GM19035 (cell line): Measurements from ENCODE around the gene KNG1.
"Not testable (repeated sequence)": the region's sequence is repeated elsewhere in the genome, so short reads cannot be mapped to it uniquely, and the experiment has no call there.

Experiments used
- ATAC-seq: cut with Tn5 transposase; IDR thresholded peaks from one replicate; pipeline ENCODE4 v1.9.1; 2021; ENCODE audit not compliant: unreplicated experiment

The KNG1 gene

DNA sequence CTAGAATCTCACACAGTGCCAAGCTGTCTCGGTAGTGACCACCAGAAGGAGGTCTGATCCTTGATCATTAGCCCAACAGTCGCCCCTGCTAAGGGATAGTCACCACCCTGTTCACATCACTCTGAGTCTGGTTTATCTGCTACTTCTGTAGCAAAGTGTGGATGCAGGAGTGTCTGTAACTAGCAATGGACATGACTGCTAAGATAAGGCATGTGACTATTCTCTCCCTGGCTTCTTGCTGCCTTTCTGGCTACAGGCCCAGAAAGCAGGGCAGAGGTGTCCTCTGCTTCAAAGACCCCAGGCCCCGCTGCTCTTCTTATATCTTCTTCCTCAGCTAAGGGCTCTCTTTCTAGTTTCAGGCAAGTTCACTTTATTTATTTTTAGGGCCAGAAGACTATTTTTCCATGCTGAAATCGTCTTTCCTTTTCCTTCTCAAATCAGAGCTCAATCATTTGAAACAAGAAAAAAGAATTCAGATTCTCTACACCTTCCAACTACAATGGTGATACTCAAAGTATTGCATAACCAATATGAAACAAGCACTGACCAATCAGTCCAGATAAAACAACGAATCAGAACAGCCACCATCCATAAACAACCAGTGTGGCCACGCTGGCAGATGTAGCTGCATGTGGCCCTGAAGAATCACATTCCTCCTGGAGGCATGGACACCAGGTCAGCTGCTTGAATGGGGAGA lies 8.0 kb upstream of the KNG1 start:
- no peak for ATAC-seq

DNA sequence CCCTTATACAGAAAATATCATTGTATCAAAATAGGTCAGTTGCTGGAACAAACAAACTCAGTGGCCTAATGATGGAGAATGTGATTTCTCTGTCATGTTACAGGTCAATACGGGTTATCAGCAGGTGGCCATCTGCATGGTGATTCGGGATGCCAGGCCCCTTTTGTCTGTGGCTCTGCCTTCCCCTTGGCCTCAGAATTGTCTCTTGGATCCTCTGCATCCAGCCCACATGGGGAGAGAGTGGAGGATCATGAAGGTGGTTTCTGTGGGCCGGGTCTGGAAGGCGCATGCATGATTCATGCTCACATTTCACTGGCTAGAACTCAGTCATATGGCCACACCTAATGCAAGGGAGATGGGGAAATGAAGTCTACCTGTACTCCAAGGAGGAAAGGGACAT lies 6.5 kb upstream of the KNG1 start:
- ATAC-seq = not testable (repeated sequence)

- no peak for ATAC-seq
These were observed 3.7 kb upstream of the KNG1 start for GRCh38 chr3:186713499-186713898.

DNA sequence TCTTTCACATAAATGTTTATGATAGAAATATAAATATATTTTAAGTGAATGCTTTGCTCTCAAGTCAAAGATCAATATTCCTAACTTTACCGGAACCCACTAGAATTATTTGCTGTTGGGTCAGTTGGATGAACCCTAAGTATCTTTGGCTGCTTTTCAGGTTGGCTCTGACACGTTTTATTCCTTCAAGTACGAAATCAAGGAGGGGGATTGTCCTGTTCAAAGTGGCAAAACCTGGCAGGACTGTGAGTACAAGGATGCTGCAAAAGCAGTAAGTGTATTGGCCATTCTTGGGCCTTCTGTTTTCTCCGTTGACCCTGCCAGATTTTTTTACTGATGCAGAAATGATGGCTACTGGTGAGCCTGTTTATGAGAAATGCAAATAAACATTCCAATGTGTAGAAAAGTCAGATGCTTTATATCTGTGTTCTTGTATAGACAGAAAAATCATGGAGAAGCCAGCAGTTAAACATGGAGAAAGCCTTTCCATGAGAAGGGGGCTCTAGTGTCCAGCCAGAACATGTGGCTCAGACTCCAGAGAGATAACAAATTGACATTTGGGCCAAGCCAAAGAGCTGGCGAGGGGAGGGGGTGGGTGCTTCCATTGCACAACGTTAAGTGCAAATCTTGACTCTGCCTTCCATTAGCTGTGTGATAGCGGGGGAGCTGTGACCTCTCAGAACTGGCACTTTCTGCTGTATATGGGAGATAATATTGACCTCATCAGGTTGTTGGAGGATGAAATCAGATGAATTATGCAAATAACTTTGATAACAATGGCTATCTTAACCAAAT lies 3.0 kb downstream of the KNG1 start:
- no peak for ATAC-seq

- ATAC-seq = no peak
These were observed 5.3 kb downstream of the KNG1 start for GRCh38 chr3:186722457-186722856.

GRCh38 chr3:186724911-186725310 lies 7.8 kb downstream of the KNG1 start:
- no peak for ATAC-seq

- no peak for ATAC-seq
These were observed 15.1 kb downstream of the KNG1 start for GRCh38 chr3:186732169-186732766.

- no peak for ATAC-seq
These were observed 25.6 kb downstream of the KNG1 start for GRCh38 chr3:186742618-186743380.

DNA sequence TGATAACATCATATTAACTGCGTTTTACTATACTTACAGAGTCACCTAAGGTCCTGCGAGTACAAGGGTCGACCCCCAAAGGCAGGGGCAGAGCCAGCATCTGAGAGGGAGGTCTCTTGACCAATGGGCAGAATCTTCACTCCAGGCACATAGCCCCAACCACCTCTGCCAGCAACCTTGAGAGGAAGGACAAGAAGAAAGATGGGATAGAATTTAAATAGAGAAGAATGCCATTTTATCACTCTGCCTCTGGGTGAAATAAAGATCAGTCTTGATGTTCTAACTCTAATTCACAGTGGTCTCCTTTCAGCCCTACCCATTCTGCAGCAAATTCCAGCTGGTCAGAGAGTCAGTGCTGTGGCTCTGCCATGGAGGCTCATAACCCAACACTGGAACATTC lies 26.5 kb downstream of the KNG1 start:
- no peak for ATAC-seq

DNA sequence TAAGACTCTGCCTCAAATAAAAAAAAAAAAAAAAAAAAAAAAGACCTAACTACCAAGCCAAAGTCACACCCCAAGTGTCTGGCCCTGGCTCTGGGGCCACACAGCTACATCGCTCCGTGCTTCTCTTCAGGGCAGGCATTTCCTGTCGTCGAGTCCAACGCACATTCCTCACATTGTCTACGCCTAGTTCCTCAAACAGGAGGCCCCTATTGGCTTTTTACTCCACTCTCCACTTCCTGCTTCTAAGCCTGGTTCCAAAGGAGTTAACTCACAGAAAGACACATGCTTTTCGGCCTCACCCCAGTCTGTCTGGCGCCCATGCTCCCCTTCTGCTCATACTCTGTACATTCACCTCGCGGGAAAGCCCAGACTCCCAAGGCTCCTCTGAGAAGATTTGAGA lies 28.8 kb downstream of the KNG1 start:
- ATAC-seq = no peak

- no peak for ATAC-seq
These were observed 33.2 kb downstream of the KNG1 start for GRCh38 chr3:186750316-186750715.

DNA sequence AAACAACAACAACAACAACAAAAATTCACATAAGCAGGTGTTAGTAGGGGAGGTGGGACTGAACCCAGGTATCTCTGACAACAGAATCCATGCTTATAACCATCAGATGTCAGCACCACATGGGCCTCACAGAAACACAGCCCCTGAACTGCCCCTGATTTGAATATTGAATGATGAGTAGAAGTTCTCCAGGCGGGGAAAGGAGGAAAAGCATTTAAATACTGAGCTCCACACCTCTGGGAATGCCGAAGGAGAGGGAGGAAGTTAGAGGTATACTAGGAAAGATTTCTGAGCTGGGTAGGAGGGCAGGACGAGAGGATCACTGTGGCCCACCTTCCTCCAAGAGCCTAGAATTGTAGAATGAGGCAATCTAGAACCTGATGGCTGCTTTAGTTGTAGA lies 34.3 kb downstream of the KNG1 start:
- ATAC-seq = no peak

GRCh38 chr3:186754006-186754405 lies 36.8 kb downstream of the KNG1 start:
- no peak for ATAC-seq

DNA sequence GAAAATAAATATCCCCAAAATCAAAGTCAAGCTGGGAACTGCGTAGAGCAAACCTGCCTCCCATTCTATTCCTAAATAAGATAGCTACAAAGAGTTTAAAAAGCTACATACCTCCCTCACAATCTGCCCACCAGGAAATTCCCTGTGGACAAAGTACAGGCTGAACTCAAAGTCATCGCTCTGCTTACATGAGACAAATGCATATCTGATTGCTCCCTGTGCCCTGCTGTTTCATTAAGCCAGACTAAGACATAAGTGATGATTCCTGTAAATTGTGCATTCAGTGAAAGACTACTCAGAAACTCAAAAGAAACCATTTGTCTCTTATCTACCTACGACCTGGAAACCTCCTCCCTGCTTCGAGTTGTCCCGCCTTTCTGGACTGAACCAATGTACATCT lies 37.7 kb downstream of the KNG1 start:
- ATAC-seq = no peak

- no peak for ATAC-seq
These were observed 40.1 kb downstream of the KNG1 start for GRCh38 chr3:186757214-186757613.

- ATAC-seq = no peak
These were observed 40.6 kb downstream of the KNG1 start for GRCh38 chr3:186757686-186758220.

DNA sequence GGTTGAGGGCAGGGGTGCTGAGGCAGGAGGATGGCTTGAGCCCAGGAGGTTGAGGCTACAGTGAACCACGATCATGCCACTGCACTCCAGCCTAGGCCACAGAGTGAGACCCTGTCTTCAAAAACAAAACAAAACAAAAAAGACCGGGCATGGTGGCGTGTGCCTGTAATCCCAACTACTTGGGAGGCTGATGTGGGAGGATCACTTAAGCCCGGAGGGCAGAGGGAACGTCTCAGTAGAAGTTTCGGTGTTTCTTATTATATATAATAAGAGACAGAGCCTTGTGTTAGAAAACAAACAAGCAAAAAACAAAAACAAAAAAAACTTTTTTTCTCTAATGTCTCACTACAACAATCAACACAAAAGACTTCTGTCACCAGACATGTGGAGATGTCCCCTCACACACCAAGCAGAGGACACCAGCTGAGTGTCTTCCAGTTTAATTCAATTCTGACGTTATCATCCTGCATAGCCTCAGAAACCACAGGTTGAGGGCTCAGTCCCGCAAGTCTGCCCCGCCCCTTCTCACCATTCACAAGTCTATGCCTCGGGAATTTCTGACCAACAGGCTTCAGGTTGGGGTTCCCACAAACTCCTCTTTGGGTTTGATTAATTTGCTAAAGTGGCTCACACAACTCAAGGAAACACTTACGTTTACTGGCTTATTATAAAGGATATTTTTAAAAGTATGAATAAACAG lies 42.2 kb downstream of the KNG1 start:
- ATAC-seq = no peak

- ATAC-seq = no peak
These were observed 43.1 kb downstream of the KNG1 start for GRCh38 chr3:186760141-186760833.

GRCh38 chr3:186760897-186761447 lies 43.8 kb downstream of the KNG1 start:
- ATAC-seq = no peak

- peak; percentile 13 for ATAC-seq
These were observed 55.1 kb downstream of the KNG1 start for GRCh38 chr3:186772281-186772694.
